ENCODE data around the gene OTUB1.

The OTUB1 gene

GRCh38 chr11:63978551-63979239, 7.5 kb upstream of the OTUB1 start:
- no peak for DNase-seq

DNA sequence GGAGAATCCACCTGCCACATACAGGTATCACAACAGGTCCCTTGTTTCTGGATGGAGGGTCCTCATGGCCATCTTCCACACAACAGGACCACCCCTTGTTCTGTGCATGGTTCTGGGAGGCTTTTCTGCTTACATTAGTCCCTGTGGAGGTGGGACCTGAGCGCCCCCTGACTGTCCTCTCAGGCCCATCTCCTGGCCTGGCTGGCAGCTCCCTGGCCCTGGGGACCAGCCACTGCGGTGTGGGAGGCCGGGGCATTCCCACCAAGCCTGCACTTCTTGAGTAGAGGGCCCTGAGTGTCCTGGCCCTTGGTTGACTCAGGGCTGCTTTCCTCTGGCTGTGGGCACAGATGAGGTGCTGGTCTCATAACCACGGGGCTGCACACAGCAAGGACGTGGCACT, 6.8 kb upstream of the OTUB1 start:
- DNase-seq, result no peak

GRCh38 chr11:63985812-63986155, 454 bp upstream of the OTUB1 start:
- no peak for DNase-seq

- no peak for DNase-seq
Observed at GRCh38 chr11:63986932-63987513, 785 bp downstream of the OTUB1 start.

- no peak for DNase-seq
Observed at GRCh38 chr11:63991558-63991957, 5.3 kb downstream of the OTUB1 start.

GRCh38 chr11:63993100-63993499, 6.9 kb downstream of the OTUB1 start:
- DNase-seq, result no peak

DNA sequence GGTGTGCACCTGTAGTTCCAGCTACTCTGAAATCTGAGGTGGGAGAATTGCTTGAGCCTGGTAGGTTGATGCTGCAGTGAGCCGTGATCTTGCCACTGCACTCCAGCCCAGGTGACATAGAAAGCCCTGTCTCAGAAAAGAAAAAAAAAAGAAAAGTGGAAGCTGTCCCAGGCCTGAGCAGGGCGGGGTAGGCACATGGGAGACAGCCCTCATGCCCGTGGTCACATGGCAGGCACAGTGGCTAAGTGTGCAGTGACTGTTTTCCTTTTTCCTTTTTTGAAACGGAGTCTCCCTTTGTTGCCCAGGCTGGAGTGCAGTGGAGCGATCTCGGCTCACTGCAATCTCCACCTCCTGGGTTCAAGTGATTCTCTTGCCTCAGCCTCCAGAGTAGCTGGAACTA, 7.8 kb downstream of the OTUB1 start:
- DNase-seq, result no peak

GRCh38 chr11:63996512-63996911, 10.3 kb downstream of the OTUB1 start:
- no peak for DNase-seq

GRCh38 chr11:63997104-63997700, 11.0 kb downstream of the OTUB1 start:
- no peak for DNase-seq

DNA sequence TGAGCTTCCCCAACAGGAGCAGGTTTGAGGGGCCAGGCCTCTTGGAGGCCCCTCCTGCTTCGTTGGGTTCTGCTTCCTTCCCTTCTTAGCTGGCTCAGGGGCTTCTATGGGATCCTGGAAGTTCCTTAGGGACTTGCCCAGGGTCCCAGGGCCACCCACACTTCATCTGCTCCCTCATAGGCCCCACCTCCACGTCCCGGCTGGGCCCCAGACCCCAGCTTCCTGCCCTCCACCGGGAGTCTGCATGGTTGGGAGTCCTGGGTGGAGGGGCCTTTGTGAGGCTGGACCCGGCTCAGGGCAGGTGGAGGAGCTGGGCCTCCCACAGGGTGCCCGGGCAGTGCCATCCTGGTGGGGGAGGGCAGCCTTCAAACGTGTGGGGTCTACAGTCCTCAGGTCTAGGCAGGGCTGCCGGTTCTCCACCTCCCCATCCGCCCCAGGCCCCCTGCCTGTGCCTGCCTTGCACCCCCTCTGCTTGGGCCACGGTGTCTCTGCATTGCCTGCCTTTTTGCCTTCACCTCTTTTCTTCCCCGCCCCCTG, 11.6 kb downstream of the OTUB1 start:
- DNase-seq, result no peak

DNA sequence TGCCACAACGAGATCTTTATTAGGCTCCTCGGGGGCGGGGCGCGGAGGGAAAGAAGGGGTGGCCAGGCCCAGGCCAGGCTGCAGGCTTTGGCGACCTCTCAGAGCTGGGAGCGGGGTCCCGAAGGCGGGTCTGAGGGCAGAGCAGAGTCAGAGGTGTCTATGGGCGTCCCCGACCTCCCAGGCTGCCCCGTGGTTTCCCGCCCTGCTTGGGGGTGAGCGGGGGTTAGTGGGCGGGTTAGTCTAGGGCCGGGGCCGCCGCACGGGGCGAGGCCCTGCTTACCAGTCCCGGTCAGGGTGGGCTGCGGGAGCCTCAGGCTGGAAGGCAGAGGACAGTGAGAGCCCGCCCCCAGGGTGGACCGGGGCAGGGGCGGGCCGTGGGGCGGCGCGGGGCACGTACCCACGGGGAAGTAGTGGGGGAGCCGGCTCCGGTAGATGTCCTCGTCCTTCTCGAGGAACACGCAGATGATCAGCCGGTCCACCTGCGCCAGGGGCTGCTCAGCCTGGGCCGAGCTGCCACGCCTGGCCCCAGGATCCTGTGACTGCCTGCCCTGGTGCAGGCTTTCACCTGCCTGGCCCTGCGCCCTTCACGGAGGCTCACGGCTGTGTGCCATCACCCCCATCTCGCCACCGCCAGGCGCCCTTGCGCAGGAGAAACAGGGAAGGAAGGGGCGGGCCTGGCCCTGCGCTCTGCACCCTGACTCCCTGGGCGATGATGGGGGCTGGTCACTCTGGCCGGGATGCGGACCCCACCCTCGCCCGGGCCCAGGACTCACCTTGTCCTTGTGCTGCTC, 12.5 kb downstream of the OTUB1 start:
- DNase-seq, result no peak

DNA sequence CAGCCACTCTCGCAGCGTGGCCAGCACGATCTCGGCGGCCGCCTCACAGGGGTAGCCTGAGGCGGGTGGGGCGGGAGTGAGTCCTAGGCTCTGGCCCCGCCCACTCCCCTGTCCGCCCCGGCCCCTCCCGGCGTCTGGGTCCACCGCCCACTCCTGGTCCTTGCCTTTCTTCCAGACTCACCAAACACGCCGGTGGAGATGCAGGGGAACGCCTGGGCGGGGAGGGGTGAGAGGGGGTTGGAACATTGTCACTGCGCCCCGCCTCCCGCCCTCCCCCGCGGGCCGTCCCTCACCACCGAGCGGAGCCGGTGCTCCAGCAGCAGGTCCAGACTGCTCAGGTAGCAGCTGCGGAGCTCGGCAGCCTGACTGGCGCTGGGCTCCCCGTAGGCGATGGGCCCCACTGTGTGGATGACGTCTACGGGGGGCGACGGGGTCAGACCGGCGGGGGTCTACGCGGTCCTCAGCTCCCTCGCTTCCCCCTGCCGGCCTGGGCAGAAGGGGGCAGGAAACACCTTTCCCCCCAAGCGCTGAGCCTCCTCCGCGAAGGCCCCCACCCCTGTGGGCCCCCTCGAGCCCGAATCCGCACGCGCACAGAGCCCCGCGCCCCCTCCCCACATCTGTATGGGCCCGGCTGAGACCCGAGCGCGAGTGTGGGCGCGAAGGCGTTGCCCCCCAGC, 13.2 kb downstream of the OTUB1 start:
- DNase-seq, result no peak

DNA sequence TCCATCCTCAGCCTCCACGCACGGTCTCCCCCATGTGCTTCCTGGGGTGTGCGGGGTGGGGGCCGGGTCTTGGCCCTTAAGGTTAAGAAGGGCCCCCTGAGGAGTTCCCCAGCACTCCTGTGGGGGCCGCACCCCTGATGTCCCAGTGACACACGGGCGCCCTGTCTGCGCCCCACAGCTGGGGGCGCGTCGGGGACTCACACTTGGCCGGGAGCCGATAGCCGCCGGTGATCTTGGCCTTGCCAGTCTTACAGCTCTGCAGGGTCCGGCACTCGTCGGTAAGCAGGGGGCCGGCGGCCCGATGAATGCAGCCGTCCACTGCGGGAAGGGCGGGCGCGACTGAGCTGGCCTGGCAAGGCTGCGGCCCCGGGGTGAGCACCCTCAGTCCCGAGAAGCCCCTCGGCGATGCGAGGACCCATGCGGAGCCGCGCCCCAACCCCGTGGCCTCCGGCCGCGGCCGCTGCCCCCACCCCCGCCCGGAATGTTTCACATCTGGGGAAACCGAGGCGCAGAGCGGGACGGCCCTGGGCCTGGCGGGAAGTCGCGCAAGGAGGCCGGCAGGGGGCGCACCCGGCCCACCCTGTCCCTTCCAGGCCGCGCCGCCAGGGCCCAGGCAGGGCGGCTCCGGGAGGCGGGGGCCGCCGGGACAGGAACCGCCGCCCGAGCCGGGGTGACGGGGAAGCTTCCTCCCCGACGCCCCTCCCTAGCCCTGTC, 13.9 kb downstream of the OTUB1 start:
- DNase-seq, result no peak

DNA sequence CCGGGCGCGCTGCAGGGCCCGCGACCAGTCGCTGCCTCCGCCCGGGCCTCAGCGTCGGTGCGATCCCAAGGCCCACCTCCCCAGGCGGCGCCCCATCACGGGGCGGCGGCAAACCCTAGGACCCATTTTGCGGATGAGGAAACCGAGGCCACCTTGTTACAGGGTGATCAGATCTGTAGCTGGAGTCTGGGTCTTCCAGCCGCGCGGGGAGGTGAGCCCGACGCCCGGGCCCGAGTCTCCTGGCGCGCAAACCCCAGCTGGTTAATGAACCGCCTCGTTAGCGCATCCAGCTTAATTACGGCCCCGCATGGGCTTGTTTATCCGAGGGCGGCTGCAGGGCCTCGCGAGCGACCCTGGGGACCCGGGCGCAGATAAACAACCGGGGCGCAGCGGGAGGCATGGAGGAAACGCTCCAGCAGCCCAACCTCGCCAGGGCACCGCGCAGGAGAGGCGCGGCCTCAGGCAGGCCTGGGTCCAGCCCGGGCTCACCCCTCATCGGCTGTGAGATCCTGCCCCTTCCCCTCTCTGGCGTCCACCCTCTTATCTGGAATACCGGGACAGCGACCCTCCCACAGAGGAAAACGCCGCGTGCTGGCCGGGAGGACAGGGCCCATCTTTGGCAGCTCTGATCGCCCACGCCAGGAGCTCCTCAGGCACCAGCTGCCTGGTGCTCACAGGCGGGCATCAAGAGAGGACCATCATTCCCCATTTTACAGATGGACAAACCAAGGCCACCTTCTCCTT, 14.7 kb downstream of the OTUB1 start:
- DNase-seq, result no peak

DNA sequence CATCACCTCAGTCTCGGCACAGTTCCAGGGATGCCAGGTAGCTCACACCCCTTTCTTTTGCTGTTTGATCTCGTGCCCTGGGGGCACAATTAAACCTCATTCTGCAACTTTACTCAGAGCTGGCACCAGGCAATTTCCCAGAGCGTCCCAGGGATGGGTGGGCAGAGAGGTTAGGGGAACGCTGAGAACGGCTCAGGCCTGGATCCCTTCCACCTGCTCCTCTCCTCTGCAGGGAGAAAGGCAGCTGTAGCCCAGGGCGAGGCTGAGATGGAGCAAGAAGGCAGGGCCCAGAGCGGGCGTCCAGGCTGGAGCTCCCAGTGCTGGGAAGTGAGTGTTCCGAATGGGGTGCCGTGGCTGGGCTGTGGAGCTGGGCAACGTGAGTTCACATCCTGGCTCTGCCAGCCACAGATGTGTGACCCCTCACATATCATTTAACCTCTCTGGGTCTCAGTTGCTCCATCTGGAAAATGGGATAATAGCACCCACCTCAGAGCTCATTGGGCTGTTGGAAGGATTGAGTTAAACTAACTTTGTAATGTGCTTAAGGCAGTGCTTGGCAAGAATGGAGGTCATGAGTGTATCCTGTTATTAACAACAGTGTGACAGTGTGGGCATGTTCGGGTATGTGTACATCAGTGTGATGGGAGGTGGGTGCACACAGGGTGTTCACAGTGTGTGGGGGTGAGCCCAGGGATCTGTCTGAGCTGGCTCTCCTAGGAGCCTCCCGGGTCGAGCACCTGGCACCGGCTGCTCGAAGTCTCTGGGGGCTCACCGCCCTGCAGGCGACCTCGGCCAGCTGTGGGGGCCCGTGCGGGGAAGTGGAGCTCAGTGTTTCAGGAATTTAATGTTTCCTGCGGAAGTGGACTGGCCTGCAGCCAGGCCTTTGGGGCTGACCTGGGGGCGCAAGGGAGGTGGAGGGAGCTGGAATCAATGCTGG, 15.5 kb downstream of the OTUB1 start:
- DNase-seq, result no peak

- no peak for DNase-seq
Observed at GRCh38 chr11:64003807-64004589, 17.8 kb downstream of the OTUB1 start.

- no peak for DNase-seq
Observed at GRCh38 chr11:64004590-64004984, 18.3 kb downstream of the OTUB1 start.

GRCh38 chr11:64005691-64006090, 19.5 kb downstream of the OTUB1 start:
- DNase-seq, result no peak

DNA sequence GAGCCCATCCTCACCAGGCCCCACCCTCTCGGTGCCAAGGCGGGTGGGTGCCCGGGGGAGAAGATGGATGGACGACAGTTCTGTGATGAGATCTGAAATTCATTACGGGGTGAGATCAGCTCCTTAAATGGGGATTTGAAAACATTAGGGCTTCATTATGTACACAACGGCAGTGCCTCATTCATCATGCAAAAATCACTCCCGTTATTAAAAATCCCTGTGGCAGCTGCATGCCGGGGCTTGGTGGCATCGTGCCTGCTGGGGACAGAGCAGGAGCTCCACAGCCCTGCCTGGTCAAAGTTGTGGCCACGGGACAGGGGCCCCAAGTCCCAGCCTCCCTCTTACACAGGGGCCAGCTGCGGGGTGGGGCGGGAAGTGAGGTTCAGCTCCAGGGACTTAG, 20.2 kb downstream of the OTUB1 start:
- no peak for DNase-seq

Measured in DMS 273 treated with DMSO at 0.1 percent for 48 hours (cell line).